BE2C (cell line): ENCODE results near the gene RPRD2.
A peak's percentile ranks its signal among the peaks of the same experiment; 100 is the strongest.

Experiments used
- DNase-seq: peaks from one replicate; pipeline ENCODE4 v3.0.0-alpha.2; 2020
- H3K27me3 ChIP-seq: fragments of 250-450 bp; sonication (Bioruptor Pico); 2 replicates; pipeline ENCODE4 v1.5.1; 2020; ENCODE audit warnings: mild to moderate bottlenecking
- H3K36me3 ChIP-seq: fragments of 250-450 bp; sonication (Bioruptor Pico); 2 replicates; pipeline ENCODE4 v1.5.1; 2020; ENCODE audit warnings: mild to moderate bottlenecking
- H3K4me1 ChIP-seq: fragments of 250-450 bp; sonication (Bioruptor Pico); 2 replicates; pipeline ENCODE4 v1.5.1; 2020
- H3K4me3 ChIP-seq: 2 replicates; pipeline ENCODE4 v1.5.1; 2011; ENCODE audit warnings: low read depth, low read length
- H3K9me3 ChIP-seq: fragments of 250-450 bp; sonication (Bioruptor Pico); 2 replicates; pipeline ENCODE4 v1.5.1; 2020
- CTCF ChIP-seq: IDR thresholded peaks from 2 replicates; pipeline ENCODE4 v1.5.1; 2012; ENCODE audit warnings: mild to moderate bottlenecking, low read depth, low read length

The RPRD2 gene

DNA sequence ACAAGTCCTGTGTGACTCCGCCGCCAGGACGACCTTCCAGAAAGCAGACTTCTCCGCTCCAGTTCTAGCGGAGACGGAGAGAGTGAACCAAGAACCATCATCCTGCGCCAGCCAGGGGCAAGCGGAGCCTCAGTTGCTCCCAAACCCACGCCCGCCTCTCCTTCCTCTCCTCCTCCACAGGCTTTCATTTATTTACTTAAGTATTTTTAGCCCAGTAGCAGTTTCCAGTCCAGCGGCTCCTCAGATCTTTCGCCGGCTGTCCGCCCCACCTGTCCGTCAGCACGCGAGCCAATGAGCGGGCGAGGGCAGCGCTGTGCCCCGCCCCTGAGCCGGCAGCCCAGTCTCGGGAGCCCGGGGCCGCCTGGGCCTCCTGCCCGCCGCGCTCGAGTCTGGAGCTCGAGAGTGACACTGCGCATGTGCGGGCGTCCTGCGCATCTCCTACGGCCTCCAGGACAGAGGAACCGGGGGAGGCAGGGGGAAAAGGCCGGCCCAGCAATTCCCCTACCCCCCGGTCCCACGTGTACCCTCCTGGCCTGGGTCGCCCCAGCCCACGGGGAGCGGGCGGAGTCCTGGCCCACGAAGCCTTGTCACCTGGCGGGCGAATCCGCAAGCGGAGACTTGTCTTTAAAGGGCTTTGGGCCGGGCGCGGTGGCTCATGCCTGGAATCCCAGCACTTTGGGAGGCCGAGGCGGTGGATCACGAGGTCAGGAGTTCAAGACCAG lies 151.5 kb downstream of the RPRD2 start, which contains the start of gene FALEC:
TSS of gene FALEC (plus strand) at position 425 of the 722 bp plus-strand sequence.
- Histone ChIP-seq H3K27me3 (no peaks in the 10 kb centered on the region), H3K36me3 (no peaks in the 10 kb centered on the region), H3K9me3 (no peaks in the 10 kb centered on the region), H3K4me3 (peak within 1 kb of the TSS; percentile 81), H3K4me1 (peaks cover 3% of the 10 kb centered on the region; the same call in 1 of the 2 replicates)
- TF ChIP-seq CTCF = no peak
- DNase-seq = peak; percentile 98

GRCh38 chr1:150516050-150516591 lies 152.2 kb downstream of the RPRD2 start:
- peak overlapping the region; percentile 81 for H3K4me3 ChIP-seq
- no peaks in the 10 kb centered on the region for H3K36me3 ChIP-seq
- peaks cover 3% of the 10 kb centered on the region; the same call in 1 of the 2 replicates for H3K4me1 ChIP-seq
- H3K9me3 ChIP-seq = no peaks in the 10 kb centered on the region
- no peak for TF ChIP-seq CTCF
- DNase-seq = no peak
- H3K27me3 ChIP-seq = no peaks in the 10 kb centered on the region

- Histone ChIP-seq H3K4me1 (peaks cover 3% of the 10 kb centered on the region; the same call in 1 of the 2 replicates), H3K4me3 (peak overlapping the region; percentile 81), H3K27me3 (no peaks in the 10 kb centered on the region), H3K9me3 (no peaks in the 10 kb centered on the region), H3K36me3 (no peaks in the 10 kb centered on the region)
- TF ChIP-seq CTCF = no peak
- no peak for DNase-seq
Measured at GRCh38 chr1:150516616-150517015, 152.7 kb downstream of the RPRD2 start.

DNA sequence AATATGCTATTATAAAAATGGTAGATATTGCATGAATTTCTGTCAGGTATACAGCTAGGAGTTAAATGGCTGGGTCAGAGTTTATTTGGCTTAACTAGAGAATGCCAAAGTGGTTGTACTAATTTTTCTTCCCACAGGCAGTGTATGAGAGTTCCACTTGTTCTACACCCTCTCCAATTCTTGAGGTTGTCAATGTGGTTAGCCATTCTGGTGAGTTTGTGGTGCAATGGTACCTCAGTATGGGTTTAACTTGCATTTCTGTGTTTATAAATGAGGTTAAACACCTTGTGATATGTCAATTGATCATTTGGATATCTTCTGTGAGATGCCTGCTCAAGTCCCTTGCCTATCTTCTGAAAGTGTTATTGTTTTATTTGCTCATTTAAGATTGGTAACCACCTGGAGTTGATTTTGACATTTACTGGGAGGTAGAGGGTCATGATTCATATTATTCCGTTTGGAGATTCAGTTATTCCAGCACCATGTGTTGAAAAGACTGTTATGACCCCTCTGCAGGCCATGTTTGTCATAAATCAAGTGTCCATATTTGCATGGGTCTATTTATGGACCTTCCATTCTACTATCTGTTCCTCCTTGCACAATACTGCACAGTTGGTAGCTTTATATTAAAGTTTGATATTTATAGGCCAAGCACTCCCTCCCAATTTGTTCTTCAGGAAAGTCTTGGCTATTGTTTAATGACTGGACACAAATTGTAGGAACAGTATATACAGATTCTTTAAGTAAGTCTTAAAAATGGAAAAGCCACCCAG lies 157.4 kb downstream of the RPRD2 start:
- Histone ChIP-seq H3K4me3 (no peak overlapping the region), H3K36me3 (no peaks in the 10 kb centered on the region), H3K9me3 (no peaks in the 10 kb centered on the region), H3K4me1 (peaks cover 3% of the 10 kb centered on the region; the same call in 1 of the 2 replicates), H3K27me3 (no peaks in the 10 kb centered on the region)
- DNase-seq = no peak
- TF ChIP-seq CTCF = no peak

GRCh38 chr1:150525348-150525747 lies 161.4 kb downstream of the RPRD2 start:
- Histone ChIP-seq H3K4me3 (no peak overlapping the region), H3K27me3 (no peaks in the 10 kb centered on the region), H3K36me3 (no peaks in the 10 kb centered on the region), H3K9me3 (no peaks in the 10 kb centered on the region), H3K4me1 (no peaks in the 10 kb centered on the region)
- no peak for TF ChIP-seq CTCF
- DNase-seq = no peak
